Ishikawa (cell line): ENCODE results near the gene AP4S1.

ENCODE experiments used
- CEBPB ChIP-seq: IDR thresholded peaks from 2 replicates; pipeline ENCODE4 v1.6.1; 2012
- CREB1 ChIP-seq: IDR thresholded peaks from 2 replicates; pipeline ENCODE4 v1.6.1; 2012; ENCODE audit warnings: low read depth
- EP300 ChIP-seq: IDR thresholded peaks from 2 replicates; pipeline ENCODE4 v1.6.1; 2012; ENCODE audit warnings: borderline replicate concordance
- REST ChIP-seq: IDR thresholded peaks from 2 replicates; pipeline ENCODE4 v1.6.1; 2012; ENCODE audit warnings: low read depth, mild to moderate bottlenecking
- TAF1 ChIP-seq: IDR thresholded peaks from 2 replicates; pipeline ENCODE4 v1.6.1; 2012; ENCODE audit warnings: low read depth, mild to moderate bottlenecking
- TEAD4 ChIP-seq: IDR thresholded peaks from 2 replicates; pipeline ENCODE4 v1.6.1; 2012
- USF1 ChIP-seq: IDR thresholded peaks from 2 replicates; pipeline ENCODE4 v1.6.1; 2012
- YY1 ChIP-seq: IDR thresholded peaks from 2 replicates; pipeline ENCODE4 v1.6.1; 2012; ENCODE audit warnings: low read depth
- ZBTB7A ChIP-seq: IDR thresholded peaks from 2 replicates; pipeline ENCODE4 v1.6.1; 2012; ENCODE audit warnings: low read depth

GRCh38 chr14:31026450-31027235 lies 1.2 kb downstream of the AP4S1 start:
- TF ChIP-seq EP300 (no peak), TEAD4 (no peak), ZBTB7A (no peak; the same call in 1 of the 2 replicates), YY1 (no peak), CREB1 (no peak), USF1 (0 out of 2 replicates have a peak, but pooled peaks have one; percentile 4), REST (no peak), CEBPB (no peak), TAF1 (no peak; the same call in none of the 2 replicates)
